ENCODE results near the gene ELF4.

ELF4 gene

GRCh38 chrX:130103605-130104004 lies 6.7 kb downstream of the ELF4 start:
- no peak for DNase-seq (ENCODE audit: low read depth)
- no peak overlapping the region for H3K4me3 ChIP-seq (replicated peaks; ENCODE audit: low read depth, low read length)
- TF ChIP-seq CTCF (IDR thresholded peaks at IDR 0.05; ENCODE audit: low read length, missing control alignments), result no peak

GRCh38 chrX:130100180-130100579 lies 10.1 kb downstream of the ELF4 start:
- TF ChIP-seq CTCF (IDR thresholded peaks at IDR 0.05; ENCODE audit: low read length, missing control alignments), result no peak
- DNase-seq (ENCODE audit: low read depth), result peak; percentile 86
- no peak overlapping the region for H3K4me3 ChIP-seq (replicated peaks; ENCODE audit: low read depth, low read length)

- no peak for DNase-seq (ENCODE audit: low read depth)
- no peak overlapping the region for H3K4me3 ChIP-seq (replicated peaks; ENCODE audit: low read depth, low read length)
- TF ChIP-seq CTCF (IDR thresholded peaks at IDR 0.05; ENCODE audit: low read length, missing control alignments), result no peak
These were observed 12.1 kb downstream of the ELF4 start for GRCh38 chrX:130098210-130098552.

- TF ChIP-seq CTCF (IDR thresholded peaks at IDR 0.05; ENCODE audit: low read length, missing control alignments), result no peak
- no peak for DNase-seq (ENCODE audit: low read depth)
- H3K4me3 ChIP-seq (replicated peaks; ENCODE audit: low read depth, low read length), result no peak overlapping the region
These were observed 12.6 kb downstream of the ELF4 start for GRCh38 chrX:130097507-130098209.

GRCh38 chrX:130095249-130096030 lies 14.9 kb downstream of the ELF4 start:
- no peak overlapping the region for H3K4me3 ChIP-seq (replicated peaks; ENCODE audit: low read depth, low read length)
- TF ChIP-seq CTCF (IDR thresholded peaks at IDR 0.05; ENCODE audit: low read length, missing control alignments), result no peak
- no peak for DNase-seq (ENCODE audit: low read depth)

GRCh38 chrX:130094696-130095095 lies 15.6 kb downstream of the ELF4 start:
- TF ChIP-seq CTCF (IDR thresholded peaks at IDR 0.05; ENCODE audit: low read length, missing control alignments), result no peak
- no peak for DNase-seq (ENCODE audit: low read depth)
- H3K4me3 ChIP-seq (replicated peaks; ENCODE audit: low read depth, low read length), result no peak overlapping the region

Measured in fibroblast of pulmonary artery (primary cell).